ENCODE results near the gene TRPC6. TPM values are rescaled to one million over a fixed set of nuclear protein-coding genes. Genes with fewer than 3 reads are reported as not detected.

TRPC6 gene
- total and polyA plus RNA-seq, 7 donors, result 0.23 to 14.3 (median 3.6) TPM

GRCh38 chr11:101445761-101446160, 138.0 kb downstream of the TRPC6 start:
- H3K27me3 ChIP-seq, result no peaks in the 10 kb centered on the region
- H3K36me3 ChIP-seq, result no peaks in the 10 kb centered on the region
- H3K9me3 ChIP-seq, result no peaks in the 10 kb centered on the region
- intact Hi-C loops (cut with DNase I), result no loop called here
- no peak for TF ChIP-seq EP300 (IDR thresholded peaks at IDR 0.05)
- TF ChIP-seq CTCF (IDR thresholded peaks at IDR 0.05), result no peak
- no peak for TF ChIP-seq POLR2AphosphoS5 (IDR thresholded peaks at IDR 0.05)
- TF ChIP-seq POLR2A (IDR thresholded peaks at IDR 0.05), result no peak
- H3K4me3 ChIP-seq, result no peak overlapping the region
- H3K27ac ChIP-seq, result no peak overlapping the region
- DNase-seq, result no peak
- H3K4me1 ChIP-seq, result peaks cover 0 to 35% (median 8%) of the 10 kb centered on the region in 4 donors

DNA sequence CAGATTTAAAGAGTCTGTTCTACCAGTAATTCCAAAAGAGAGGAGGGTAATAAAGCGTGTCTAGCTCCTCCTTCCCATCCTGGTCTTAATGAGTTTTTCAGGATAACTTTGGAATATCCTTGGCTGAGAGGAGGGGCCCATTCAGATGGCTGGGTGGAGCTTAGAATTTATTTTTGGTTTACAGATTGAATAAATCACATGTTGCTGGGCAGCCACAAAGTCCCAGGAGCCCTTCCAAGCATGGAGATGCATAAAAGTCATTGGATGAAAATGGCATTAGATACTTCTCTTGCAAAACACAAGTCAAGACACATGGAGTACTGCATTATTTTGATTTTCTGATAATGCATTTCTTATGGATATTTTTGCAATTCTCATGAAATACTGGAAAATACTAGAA, 139.0 kb downstream of the TRPC6 start:
- no peaks in the 10 kb centered on the region for H3K9me3 ChIP-seq
- TF ChIP-seq CTCF (IDR thresholded peaks at IDR 0.05) (no peak), POLR2A (IDR thresholded peaks at IDR 0.05) (no peak), POLR2AphosphoS5 (IDR thresholded peaks at IDR 0.05) (no peak), EP300 (IDR thresholded peaks at IDR 0.05) (no peak)
- no peak for DNase-seq
- H3K27ac ChIP-seq, result no peak overlapping the region
- 15 to 64% methylated on average over 1 of the region's 1 CpG for WGBS, 2 donors
- H3K36me3 ChIP-seq, result no peaks in the 10 kb centered on the region
- H3K4me1 ChIP-seq, result peaks cover 0 to 35% (median 8%) of the 10 kb centered on the region in 4 donors
- no peaks in the 10 kb centered on the region for H3K27me3 ChIP-seq
- intact Hi-C loops (cut with DNase I), result no loop called here
- H3K4me3 ChIP-seq, result no peak overlapping the region

DNA sequence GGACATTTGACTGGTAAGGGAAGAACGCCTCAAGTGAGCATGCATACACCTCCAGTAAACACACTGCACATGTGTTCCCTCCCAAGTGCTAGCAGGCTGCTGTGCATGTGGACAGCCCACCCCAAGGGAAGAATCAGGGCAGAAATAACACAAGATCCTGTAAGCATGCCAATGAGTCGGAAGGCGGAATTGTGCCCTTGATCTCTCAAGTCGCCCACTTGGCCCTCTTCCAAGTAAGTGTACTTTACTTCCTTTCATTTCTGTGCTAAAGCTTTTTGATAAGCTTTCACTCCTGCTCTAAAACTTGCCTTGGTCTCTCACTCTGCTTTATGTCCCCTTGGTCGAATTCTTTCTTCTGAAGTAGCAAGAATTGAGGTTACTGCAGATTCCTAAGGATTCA, 139.6 kb downstream of the TRPC6 start:
- 8 to 42% methylated on average over 5 of the region's 5 CpGs for WGBS, 2 donors
- Histone ChIP-seq H3K27ac (no peak overlapping the region), H3K27me3 (no peaks in the 10 kb centered on the region), H3K9me3 (no peaks in the 10 kb centered on the region), H3K4me1 (peaks cover 0 to 35% (median 8%) of the 10 kb centered on the region in 4 donors), H3K36me3 (no peaks in the 10 kb centered on the region), H3K4me3 (no peak overlapping the region)
- intact Hi-C loops (cut with DNase I), result no loop called here
- DNase-seq, result no peak
- TF ChIP-seq POLR2AphosphoS5 (IDR thresholded peaks at IDR 0.05) (no peak), POLR2A (IDR thresholded peaks at IDR 0.05) (no peak), EP300 (IDR thresholded peaks at IDR 0.05) (no peak), CTCF (IDR thresholded peaks at IDR 0.05) (no peak)

- TF ChIP-seq EP300 (IDR thresholded peaks at IDR 0.05), result no peak
- TF ChIP-seq POLR2AphosphoS5 (IDR thresholded peaks at IDR 0.05), result no peak
- no peak for TF ChIP-seq POLR2A (IDR thresholded peaks at IDR 0.05)
- TF ChIP-seq CTCF (IDR thresholded peaks at IDR 0.05), result no peak
- no peak for DNase-seq
- H3K4me1 ChIP-seq, result peaks cover 0 to 35% (median 8%) of the 10 kb centered on the region in 4 donors
- no peaks in the 10 kb centered on the region for H3K36me3 ChIP-seq
- no peaks in the 10 kb centered on the region for H3K27me3 ChIP-seq
- H3K27ac ChIP-seq, result no peak overlapping the region
- WGBS, 2 donors, result 43 to 75% methylated on average over 8 of the region's 8 CpGs
- intact Hi-C loops (cut with DNase I), result no loop called here
- H3K4me3 ChIP-seq, result no peak overlapping the region
- H3K9me3 ChIP-seq, result no peaks in the 10 kb centered on the region
Measured at GRCh38 chr11:101442936-101443521, 140.8 kb downstream of the TRPC6 start.

DNA sequence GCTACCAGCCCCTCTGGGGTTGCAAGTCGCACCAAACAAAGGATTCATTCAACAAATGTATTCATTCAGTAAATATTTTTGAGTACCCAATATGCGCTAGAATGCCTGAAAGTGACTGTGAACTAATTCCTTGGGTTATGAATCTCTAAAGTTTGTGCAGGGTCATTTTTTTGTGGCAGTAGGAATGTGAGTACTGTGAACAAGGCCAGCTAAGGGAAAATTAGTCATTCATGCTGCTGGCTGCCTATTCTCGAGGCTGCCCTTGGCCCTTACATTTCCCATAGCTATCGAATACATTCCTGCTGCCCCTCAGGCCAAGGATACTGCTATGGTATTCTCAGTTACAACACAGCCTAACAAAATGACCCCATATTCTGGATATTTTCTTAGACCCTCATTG, 141.6 kb downstream of the TRPC6 start:
- WGBS, 2 donors, result 83 to 88% methylated on average over 4 of the region's 4 CpGs
- Histone ChIP-seq H3K27me3 (no peaks in the 10 kb centered on the region), H3K4me1 (peaks cover 0 to 35% (median 8%) of the 10 kb centered on the region in 4 donors), H3K36me3 (no peaks in the 10 kb centered on the region), H3K27ac (peak overlapping the region in 1 of 4 donors; percentile 24), H3K9me3 (no peaks in the 10 kb centered on the region), H3K4me3 (no peak overlapping the region)
- intact Hi-C loops (cut with DNase I), result no loop called here
- DNase-seq, result no peak
- TF ChIP-seq CTCF (IDR thresholded peaks at IDR 0.05) (no peak), EP300 (IDR thresholded peaks at IDR 0.05) (no peak)
